WTC11 (cell line): Measurements from ENCODE around the gene RAD9A. TPM values are rescaled to one million over a fixed set of nuclear protein-coding genes. Genes with fewer than 3 reads are reported as not detected.
A peak's percentile ranks its signal among the peaks of the same experiment; 100 is the strongest.

Source experiments
- FOXJ3 ChIP-seq: sonication (generic); formaldehyde crosslinking; IDR thresholded peaks from 2 replicates; pipeline ENCODE4 v1.9.0; 2021; ENCODE audit warnings: missing genetic modification reagents, mild to moderate bottlenecking, borderline replicate concordance
- MYBL2 ChIP-seq: sonication (generic); formaldehyde crosslinking; IDR thresholded peaks from 2 replicates; pipeline ENCODE4 v1.8.1; 2023; ENCODE audit warnings: mild to moderate bottlenecking, moderate library complexity, missing genetic modification reagents
- NR1H2 ChIP-seq: sonication (generic); formaldehyde crosslinking; IDR thresholded peaks from 2 replicates; pipeline ENCODE4 v1.9.0; 2021; ENCODE audit warnings: mild to moderate bottlenecking, moderate library complexity, missing genetic modification reagents
- NR3C1 ChIP-seq: sonication (generic); formaldehyde crosslinking; conservative IDR thresholded peaks from 2 replicates; pipeline ENCODE4 v1.8.1; 2023; ENCODE audit warnings: low read depth, mild to moderate bottlenecking, missing genetic modification reagents
- OVOL2 ChIP-seq: fragments of 250-450 bp; sonication (Bioruptor Pico); IDR thresholded peaks from 2 replicates; pipeline ENCODE4 v1.9.0; 2021; ENCODE audit warnings: mild to moderate bottlenecking, borderline replicate concordance
- RORB ChIP-seq: fragments of 250-450 bp; sonication (Bioruptor Pico); IDR thresholded peaks from 2 replicates; pipeline ENCODE4 v1.9.0; 2021; ENCODE audit warnings: mild to moderate bottlenecking
- SMAD3 ChIP-seq: sonication (generic); formaldehyde crosslinking; IDR thresholded peaks from 2 replicates; pipeline ENCODE4 v1.8.0; 2022; ENCODE audit warnings: missing genetic modification reagents, mild to moderate bottlenecking, borderline replicate concordance
- SMAD4 ChIP-seq: sonication (generic); formaldehyde crosslinking; IDR thresholded peaks from 2 replicates; pipeline ENCODE4 v1.8.0; 2022; ENCODE audit warnings: mild to moderate bottlenecking, missing genetic modification reagents
- TCF7 ChIP-seq: sonication (generic); formaldehyde crosslinking; IDR thresholded peaks from 2 replicates; pipeline ENCODE4 v1.8.0; 2022; ENCODE audit warnings: mild to moderate bottlenecking, low read depth, missing genetic modification reagents, moderate library complexity
- ZNF121 ChIP-seq: sonication (generic); formaldehyde crosslinking; IDR thresholded peaks from 2 replicates; pipeline ENCODE4 v1.8.0; 2023; ENCODE audit warnings: missing genetic modification reagents
- ZNF263 ChIP-seq: sonication (generic); formaldehyde crosslinking; IDR thresholded peaks from 2 replicates; pipeline ENCODE4 v1.8.1; 2022; ENCODE audit warnings: low read depth, mild to moderate bottlenecking, moderate library complexity, missing genetic modification reagents
- ZNF671 ChIP-seq: fragments of 250-450 bp; sonication (Bioruptor Pico); IDR thresholded peaks from 2 replicates; pipeline ENCODE4 v1.8.0; 2021; ENCODE audit warnings: mild to moderate bottlenecking
- total RNA-seq: library from RNA; stranded (reverse); gene quantifications from 3 replicates; pipeline ENCODE4 v1.2.3, GENCODE V29; 2021
- TF ChIP-seq, protein P1 (sequence below): sonication (generic); formaldehyde crosslinking; IDR thresholded peaks from 2 replicates; pipeline ENCODE4 v1.8.0; 2022; ENCODE audit warnings: missing genetic modification reagents
- TF ChIP-seq, protein P2 (sequence below): sonication (generic); formaldehyde crosslinking; IDR thresholded peaks from 2 replicates; pipeline ENCODE4 v1.8.0; 2023; ENCODE audit warnings: mild to moderate bottlenecking, missing genetic modification reagents
- TF ChIP-seq, protein P3 (sequence below): sonication (generic); formaldehyde crosslinking; IDR thresholded peaks from 2 replicates; pipeline ENCODE4 v1.8.1; 2023; ENCODE audit warnings: mild to moderate bottlenecking, moderate library complexity, missing genetic modification reagents
- TF ChIP-seq, protein P4 (sequence below): sonication (generic); formaldehyde crosslinking; IDR thresholded peaks from 2 replicates; pipeline ENCODE4 v1.8.1; 2022; ENCODE audit warnings: missing genetic modification reagents, borderline replicate concordance
- TF ChIP-seq, protein P5 (sequence below): fragments of 250-450 bp; sonication (Bioruptor Pico); IDR thresholded peaks from 2 replicates; pipeline ENCODE4 v1.9.0; 2021; ENCODE audit warnings: mild to moderate bottlenecking

RAD9A gene
- total RNA-seq, 1 experiment from 2014 or later, result 45.5 TPM

DNA sequence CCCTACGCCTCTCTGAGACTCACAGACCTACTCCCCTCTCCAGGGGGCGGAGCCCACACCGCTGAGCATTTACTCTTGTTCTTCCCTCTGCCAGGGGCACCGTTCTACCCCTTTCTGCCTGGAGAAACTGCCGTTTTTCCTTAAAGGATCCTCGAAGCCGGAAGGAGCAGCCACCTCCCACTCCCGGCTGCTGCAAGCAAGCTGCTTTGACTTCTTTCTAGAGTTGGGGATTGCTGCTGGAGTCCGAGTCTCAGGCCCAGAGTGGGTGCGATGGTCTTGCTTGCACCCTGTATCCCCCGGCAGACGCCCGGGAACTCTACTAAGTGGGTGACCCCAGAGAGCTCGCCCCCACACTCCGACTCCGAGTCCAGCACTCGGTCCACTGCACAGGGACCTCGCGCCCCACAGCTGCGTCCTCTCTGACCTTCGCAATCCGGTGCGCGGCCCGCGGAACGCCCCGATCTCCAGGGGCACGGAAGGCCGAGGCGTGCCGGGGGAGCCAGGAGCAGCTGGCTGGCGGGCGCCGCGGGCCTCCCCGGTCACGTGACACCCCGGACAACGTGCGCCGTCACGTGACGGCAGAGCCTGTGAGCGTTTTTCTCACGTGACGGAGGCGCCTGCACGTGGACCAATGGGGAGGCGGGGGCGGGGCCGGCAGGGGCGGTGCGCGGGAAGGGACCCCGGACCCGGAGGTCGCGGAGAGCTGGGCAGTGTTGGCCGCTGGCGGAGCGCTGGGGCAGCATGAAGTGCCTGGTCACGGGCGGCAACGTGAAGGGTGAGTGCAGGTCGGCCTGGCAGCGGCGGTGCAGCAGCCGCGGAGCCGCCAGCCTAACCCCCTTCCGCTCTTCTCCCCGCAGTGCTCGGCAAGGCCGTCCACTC is at the start of gene RAD9A (continued):
- TF ChIP-seq, protein P1, sequence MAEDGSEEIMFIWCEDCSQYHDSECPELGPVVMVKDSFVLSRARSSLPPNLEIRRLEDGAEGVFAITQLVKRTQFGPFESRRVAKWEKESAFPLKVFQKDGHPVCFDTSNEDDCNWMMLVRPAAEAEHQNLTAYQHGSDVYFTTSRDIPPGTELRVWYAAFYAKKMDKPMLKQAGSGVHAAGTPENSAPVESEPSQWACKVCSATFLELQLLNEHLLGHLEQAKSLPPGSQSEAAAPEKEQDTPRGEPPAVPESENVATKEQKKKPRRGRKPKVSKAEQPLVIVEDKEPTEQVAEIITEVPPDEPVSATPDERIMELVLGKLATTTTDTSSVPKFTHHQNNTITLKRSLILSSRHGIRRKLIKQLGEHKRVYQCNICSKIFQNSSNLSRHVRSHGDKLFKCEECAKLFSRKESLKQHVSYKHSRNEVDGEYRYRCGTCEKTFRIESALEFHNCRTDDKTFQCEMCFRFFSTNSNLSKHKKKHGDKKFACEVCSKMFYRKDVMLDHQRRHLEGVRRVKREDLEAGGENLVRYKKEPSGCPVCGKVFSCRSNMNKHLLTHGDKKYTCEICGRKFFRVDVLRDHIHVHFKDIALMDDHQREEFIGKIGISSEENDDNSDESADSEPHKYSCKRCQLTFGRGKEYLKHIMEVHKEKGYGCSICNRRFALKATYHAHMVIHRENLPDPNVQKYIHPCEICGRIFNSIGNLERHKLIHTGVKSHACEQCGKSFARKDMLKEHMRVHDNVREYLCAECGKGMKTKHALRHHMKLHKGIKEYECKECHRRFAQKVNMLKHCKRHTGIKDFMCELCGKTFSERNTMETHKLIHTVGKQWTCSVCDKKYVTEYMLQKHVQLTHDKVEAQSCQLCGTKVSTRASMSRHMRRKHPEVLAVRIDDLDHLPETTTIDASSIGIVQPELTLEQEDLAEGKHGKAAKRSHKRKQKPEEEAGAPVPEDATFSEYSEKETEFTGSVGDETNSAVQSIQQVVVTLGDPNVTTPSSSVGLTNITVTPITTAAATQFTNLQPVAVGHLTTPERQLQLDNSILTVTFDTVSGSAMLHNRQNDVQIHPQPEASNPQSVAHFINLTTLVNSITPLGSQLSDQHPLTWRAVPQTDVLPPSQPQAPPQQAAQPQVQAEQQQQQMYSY (CRISPR knock-in tag), result peak; percentile 13; the same call in 1 of the 2 replicates
- TF ChIP-seq NR3C1, result no peak
- TF ChIP-seq ZNF671, result no peak
- no peak for TF ChIP-seq ZNF121 (CRISPR knock-in tag)
- TF ChIP-seq, protein P2, sequence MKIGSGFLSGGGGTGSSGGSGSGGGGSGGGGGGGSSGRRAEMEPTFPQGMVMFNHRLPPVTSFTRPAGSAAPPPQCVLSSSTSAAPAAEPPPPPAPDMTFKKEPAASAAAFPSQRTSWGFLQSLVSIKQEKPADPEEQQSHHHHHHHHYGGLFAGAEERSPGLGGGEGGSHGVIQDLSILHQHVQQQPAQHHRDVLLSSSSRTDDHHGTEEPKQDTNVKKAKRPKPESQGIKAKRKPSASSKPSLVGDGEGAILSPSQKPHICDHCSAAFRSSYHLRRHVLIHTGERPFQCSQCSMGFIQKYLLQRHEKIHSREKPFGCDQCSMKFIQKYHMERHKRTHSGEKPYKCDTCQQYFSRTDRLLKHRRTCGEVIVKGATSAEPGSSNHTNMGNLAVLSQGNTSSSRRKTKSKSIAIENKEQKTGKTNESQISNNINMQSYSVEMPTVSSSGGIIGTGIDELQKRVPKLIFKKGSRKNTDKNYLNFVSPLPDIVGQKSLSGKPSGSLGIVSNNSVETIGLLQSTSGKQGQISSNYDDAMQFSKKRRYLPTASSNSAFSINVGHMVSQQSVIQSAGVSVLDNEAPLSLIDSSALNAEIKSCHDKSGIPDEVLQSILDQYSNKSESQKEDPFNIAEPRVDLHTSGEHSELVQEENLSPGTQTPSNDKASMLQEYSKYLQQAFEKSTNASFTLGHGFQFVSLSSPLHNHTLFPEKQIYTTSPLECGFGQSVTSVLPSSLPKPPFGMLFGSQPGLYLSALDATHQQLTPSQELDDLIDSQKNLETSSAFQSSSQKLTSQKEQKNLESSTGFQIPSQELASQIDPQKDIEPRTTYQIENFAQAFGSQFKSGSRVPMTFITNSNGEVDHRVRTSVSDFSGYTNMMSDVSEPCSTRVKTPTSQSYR, result peak; percentile 91
- no peak for TF ChIP-seq NR1H2 (CRISPR knock-in tag)
- TF ChIP-seq, protein P3, sequence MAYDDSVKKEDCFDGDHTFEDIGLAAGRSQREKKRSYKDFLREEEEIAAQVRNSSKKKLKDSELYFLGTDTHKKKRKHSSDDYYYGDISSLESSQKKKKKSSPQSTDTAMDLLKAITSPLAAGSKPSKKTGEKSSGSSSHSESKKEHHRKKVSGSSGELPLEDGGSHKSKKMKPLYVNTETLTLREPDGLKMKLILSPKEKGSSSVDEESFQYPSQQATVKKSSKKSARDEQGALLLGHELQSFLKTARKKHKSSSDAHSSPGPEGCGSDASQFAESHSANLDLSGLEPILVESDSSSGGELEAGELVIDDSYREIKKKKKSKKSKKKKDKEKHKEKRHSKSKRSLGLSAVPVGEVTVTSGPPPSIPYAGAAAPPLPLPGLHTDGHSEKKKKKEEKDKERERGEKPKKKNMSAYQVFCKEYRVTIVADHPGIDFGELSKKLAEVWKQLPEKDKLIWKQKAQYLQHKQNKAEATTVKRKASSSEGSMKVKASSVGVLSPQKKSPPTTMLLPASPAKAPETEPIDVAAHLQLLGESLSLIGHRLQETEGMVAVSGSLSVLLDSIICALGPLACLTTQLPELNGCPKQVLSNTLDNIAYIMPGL (CRISPR knock-in tag), result no peak; the same call in 1 of the 2 replicates
- no peak for TF ChIP-seq OVOL2 (CRISPR knock-in tag)
- TF ChIP-seq, protein P4, sequence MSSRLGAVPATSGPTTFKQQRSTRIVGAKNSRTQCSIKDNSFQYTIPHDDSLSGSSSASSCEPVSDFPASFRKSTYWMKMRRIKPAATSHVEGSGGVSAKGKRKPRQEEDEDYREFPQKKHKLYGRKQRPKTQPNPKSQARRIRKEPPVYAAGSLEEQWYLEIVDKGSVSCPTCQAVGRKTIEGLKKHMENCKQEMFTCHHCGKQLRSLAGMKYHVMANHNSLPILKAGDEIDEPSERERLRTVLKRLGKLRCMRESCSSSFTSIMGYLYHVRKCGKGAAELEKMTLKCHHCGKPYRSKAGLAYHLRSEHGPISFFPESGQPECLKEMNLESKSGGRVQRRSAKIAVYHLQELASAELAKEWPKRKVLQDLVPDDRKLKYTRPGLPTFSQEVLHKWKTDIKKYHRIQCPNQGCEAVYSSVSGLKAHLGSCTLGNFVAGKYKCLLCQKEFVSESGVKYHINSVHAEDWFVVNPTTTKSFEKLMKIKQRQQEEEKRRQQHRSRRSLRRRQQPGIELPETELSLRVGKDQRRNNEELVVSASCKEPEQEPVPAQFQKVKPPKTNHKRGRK, result no peak
- TF ChIP-seq TCF7 (CRISPR knock-in tag), result 0 out of 2 replicates have a peak, but pooled peaks have one; percentile 39
- TF ChIP-seq SMAD4, result 0 out of 2 replicates have a peak, but pooled peaks have one; percentile 53
- TF ChIP-seq, protein P5, sequence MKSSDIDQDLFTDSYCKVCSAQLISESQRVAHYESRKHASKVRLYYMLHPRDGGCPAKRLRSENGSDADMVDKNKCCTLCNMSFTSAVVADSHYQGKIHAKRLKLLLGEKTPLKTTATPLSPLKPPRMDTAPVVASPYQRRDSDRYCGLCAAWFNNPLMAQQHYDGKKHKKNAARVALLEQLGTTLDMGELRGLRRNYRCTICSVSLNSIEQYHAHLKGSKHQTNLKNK (CRISPR knock-in tag), result no peak
- TF ChIP-seq SMAD3 (CRISPR knock-in tag), result no peak
- TF ChIP-seq ZNF263 (CRISPR knock-in tag), result peak; percentile 49; the same call in 1 of the 2 replicates
- TF ChIP-seq FOXJ3 (CRISPR knock-in tag), result no peak
- TF ChIP-seq RORB (CRISPR knock-in tag), result no peak
- peak; percentile 96 for TF ChIP-seq MYBL2 (CRISPR knock-in tag)
